GM19455 (cell line): ENCODE results near the gene SLC2A6.

ENCODE experiments used
- ATAC-seq: cut with Tn5 transposase; IDR thresholded peaks from one replicate; pipeline ENCODE4 v1.9.1; 2021; ENCODE audit not compliant: unreplicated experiment

SLC2A6 gene

GRCh38 chr9:133440874-133441273 lies 38.0 kb downstream of the SLC2A6 start:
- no peak for ATAC-seq

DNA sequence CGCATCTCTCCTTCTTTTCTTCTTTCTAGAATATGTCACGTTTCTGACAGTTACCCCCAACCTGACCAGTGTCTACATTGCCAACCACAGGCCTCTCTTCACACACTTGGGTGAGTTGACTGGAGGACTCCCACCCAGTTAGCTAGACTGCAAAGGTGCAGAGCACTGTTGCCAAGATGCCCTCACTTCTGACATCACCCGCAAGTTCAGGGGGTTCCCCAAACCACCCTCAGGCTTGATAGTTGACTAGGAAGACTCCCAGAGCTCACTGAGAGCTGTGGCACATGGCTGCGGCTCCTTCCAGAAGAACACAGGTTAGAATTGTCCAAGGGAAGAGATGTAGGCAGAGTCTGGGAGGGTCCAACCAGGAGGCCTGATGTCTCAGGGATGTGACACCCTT lies 39.6 kb downstream of the SLC2A6 start:
- no peak for ATAC-seq

- no peak for ATAC-seq
Observed at GRCh38 chr9:133437753-133438531, 41.0 kb downstream of the SLC2A6 start.

- no peak for ATAC-seq
Observed at GRCh38 chr9:133436681-133437080, 42.2 kb downstream of the SLC2A6 start.

- no peak for ATAC-seq
Observed at GRCh38 chr9:133433351-133433843, 45.5 kb downstream of the SLC2A6 start.

- ATAC-seq, result no peak
Observed at GRCh38 chr9:133430244-133430643, 48.7 kb downstream of the SLC2A6 start.

DNA sequence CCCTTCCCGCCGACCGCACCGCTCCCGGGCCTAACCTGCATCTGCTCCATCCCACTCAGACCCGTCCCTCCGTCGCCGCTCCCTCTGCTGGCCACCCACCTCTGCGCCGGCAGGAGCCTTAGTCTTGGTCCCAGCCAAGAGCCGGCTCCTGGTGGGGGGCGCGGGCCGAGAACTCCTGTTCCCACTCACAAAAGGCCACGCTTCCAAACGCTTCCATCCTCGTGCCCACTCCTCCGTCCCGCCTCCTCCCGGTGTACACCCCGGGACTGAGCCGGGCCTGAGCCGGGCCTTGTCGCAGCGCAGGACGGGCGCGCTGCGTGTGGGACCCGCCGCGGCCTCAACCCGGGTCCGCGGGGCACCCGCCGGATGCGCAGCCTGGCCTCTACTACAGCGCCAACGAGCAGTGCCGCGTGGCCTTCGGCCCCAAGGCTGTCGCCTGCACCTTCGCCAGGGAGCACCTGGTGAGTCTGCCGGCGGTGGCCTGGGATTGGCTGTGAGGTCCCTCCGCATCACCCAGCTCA lies 49.2 kb downstream of the SLC2A6 start:
- ATAC-seq, result no peak

DNA sequence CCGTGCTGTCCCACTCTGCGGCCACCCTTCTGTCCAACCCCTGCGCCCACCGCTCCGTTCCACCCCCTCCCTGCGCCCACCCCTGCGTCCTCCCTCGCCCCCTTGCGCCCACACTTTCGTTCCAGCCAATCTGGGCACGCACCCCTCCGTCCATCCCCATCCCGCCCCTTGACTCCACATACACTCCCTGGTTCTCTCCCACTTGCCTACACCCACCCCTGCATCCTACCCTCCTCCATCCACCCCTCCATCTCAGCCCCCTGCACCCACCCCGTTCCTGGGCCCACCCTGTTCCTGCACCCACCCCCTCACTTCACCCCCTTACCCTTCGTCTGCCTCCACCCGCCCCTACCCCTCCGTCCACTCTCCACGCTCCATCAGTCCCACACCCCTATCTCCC lies 49.7 kb downstream of the SLC2A6 start:
- ATAC-seq, result no peak

GRCh38 chr9:133428617-133429101 lies 50.2 kb downstream of the SLC2A6 start:
- no peak for ATAC-seq

- no peak for ATAC-seq
Observed at GRCh38 chr9:133427658-133428348, 51.1 kb downstream of the SLC2A6 start.

DNA sequence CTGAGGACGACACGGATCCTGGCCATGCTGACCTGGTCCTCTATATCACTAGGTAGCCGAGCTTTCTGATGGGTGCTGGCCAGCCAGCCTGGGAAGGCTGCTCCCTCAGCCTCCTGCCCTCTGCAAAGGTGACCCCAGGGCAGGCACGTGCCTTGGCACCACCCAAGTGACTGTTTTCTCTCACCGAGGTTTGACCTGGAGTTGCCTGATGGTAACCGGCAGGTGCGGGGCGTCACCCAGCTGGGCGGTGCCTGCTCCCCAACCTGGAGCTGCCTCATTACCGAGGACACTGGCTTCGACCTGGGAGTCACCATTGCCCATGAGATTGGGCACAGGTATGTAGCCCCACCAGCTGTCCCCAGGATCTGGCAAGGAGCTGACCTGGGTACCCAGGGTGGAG lies 52.9 kb downstream of the SLC2A6 start:
- no peak for ATAC-seq

DNA sequence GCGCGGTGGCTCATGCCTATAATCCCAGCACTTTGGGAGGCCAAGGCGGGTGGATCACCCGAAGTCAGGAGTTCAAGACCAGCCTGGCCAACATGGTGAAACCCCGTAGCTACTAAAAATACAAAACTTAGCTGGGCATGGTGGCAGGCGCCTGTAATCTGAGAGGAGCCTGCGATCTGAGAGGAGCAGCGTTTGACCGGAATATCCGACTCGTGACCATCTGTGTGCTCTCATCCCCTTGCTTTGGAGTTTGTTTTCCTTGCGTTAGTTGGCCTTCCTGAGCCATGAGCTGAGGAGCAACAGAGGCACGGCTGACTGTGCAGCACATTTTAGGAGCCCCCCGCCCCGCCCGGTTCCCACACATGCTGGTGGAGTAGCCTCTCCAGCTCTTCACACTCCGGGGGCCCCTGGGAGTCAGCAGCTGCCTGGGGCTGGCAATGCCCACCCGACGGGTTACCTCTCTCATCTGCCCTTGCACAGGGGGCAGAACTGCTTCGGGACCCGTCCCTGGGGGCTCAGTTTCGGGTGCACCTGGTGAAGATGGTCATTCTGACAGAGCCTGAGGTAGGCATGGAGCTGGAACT lies 53.8 kb downstream of the SLC2A6 start:
- ATAC-seq, result no peak

- no peak for ATAC-seq
Observed at GRCh38 chr9:133424187-133424586, 54.7 kb downstream of the SLC2A6 start.

- no peak for ATAC-seq
Observed at GRCh38 chr9:133423216-133423615, 55.7 kb downstream of the SLC2A6 start.

DNA sequence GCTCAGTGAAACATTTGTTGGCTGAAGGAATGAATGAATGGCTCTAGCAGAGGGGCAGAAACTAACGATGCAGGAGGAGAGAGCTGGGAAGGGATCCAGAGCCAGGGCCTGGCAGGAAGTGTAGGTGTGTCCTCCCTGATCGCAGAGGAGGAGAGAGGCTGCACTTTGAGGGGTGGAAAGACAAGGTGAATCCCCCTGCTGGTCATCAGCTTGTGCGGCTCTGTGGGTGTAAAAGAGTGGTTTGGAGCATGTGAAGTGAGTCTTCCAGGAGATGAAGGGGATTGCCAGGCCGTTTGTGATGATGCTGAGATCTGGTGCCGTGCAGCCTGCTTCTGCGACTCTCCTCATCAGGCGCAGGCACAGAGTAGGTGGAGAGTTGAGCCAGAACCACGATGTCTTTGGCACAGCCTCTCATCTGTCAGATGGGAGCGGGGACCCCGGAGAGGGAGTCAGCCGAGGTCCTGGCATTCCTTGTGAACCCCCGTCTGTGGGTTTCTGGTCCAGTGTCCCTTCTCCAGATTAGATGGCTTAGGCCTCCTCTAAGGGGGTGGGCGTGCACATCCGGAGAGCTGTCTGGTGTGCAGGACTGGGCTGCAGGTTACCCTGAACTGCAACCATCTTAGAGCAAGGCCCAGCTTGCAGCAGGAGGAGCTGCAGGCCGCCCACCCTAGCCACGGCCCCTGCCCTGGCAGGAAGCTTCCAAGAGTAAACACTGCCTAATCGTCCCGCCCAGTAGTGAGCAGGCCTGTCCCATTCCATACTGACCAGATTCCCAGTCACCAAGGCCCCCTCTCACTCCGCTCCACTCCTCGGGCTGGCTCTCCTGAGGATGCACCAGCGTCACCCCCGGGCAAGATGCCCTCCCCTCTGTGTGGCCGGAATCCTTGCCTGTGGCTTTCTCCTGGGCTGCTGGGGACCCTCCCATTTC lies 57.0 kb downstream of the SLC2A6 start, which contains the start of gene ADAMTS13:
ADAMTS13 (plus strand) TSS at position 753 of the 928 bp plus-strand sequence; CDS start at position 830, 77 bp downstream.
- no peak for ATAC-seq
